KMS-11 (cell line): ENCODE data around the gene CD276.

Experiments used
- H2AFZ ChIP-seq: fragments of 200-600 bp; sonication (generic); 2 replicates; pipeline ENCODE4 v1.6.1; 2016; ENCODE audit warnings: antibody characterized with exemption, mixed run types, low read depth
- H3K27ac ChIP-seq: fragments of 200-600 bp; sonication (generic); 2 replicates; pipeline ENCODE4 v1.6.1; 2016; ENCODE audit warnings: mild to moderate bottlenecking, mixed run types
- H3K27me3 ChIP-seq: fragments of 200-600 bp; sonication (generic); 2 replicates; pipeline ENCODE4 v1.6.1; 2017; ENCODE audit warnings: mild to moderate bottlenecking, low read depth, mixed run types, moderate library complexity; ENCODE audit not compliant: insufficient read depth
- H3K36me3 ChIP-seq: fragments of 200-600 bp; sonication (generic); 2 replicates; pipeline ENCODE4 v1.6.1; 2017; ENCODE audit warnings: mild to moderate bottlenecking, mixed run types; ENCODE audit not compliant: insufficient read depth
- H3K4me1 ChIP-seq: fragments of 200-600 bp; sonication (generic); 2 replicates; pipeline ENCODE4 v1.6.1; 2016; ENCODE audit warnings: mild to moderate bottlenecking, low read depth, mixed run types; ENCODE audit not compliant: poor library complexity, severe bottlenecking
- H3K4me2 ChIP-seq: fragments of 200-600 bp; sonication (generic); 2 replicates; pipeline ENCODE4 v1.7.0; 2016; ENCODE audit warnings: mild to moderate bottlenecking, mixed run types
- H3K4me3 ChIP-seq: fragments of 200-600 bp; sonication (generic); IDR thresholded peaks from 2 replicates; pipeline ENCODE4 v1.6.1; 2017; ENCODE audit warnings: low read depth, low read length, mixed read lengths; ENCODE audit not compliant: insufficient read depth
- H3K79me2 ChIP-seq: fragments of 200-600 bp; sonication (generic); 2 replicates; pipeline ENCODE4 v1.6.1; 2016; ENCODE audit warnings: low read depth, mixed run types; ENCODE audit not compliant: insufficient read depth
- H3K9ac ChIP-seq: fragments of 200-600 bp; sonication (generic); 2 replicates; pipeline ENCODE4 v1.6.1; 2016; ENCODE audit warnings: mild to moderate bottlenecking, mixed run types
- H4K20me1 ChIP-seq: fragments of 200-600 bp; sonication (generic); 2 replicates; pipeline ENCODE4 v1.6.1; 2016; ENCODE audit warnings: mild to moderate bottlenecking, mixed run types; ENCODE audit not compliant: insufficient read depth
- TF ChIP-seq, protein P1 (sequence below): fragments of 200-600 bp; sonication (generic); conservative IDR thresholded peaks from 2 replicates; pipeline ENCODE4 v1.6.1; 2017; ENCODE audit warnings: low read depth, mild to moderate bottlenecking, antibody characterized with exemption, low read length, moderate library complexity, mixed read lengths

The CD276 gene

DNA sequence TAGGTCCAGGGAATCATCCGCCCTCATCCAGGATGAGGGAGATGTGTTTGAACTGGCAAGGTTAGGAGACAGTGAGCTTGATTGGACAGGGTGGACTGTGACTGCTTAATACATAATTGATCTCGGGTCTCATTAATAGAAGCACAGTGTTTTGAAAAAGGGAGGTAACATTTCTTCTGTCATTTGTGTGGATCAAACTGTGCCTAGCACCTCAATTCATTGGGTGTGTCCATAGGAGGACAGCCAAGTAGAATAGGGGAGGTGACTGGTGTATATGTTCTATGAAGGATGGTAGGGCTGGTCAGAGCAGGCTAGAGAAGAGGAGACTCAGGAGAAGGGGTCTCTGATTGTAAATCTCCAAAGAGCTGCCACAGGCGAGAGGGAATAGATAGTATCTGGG is 71.8 kb downstream of the CD276 start:
- Histone ChIP-seq H3K36me3 (no peaks in the 10 kb centered on the region), H2AFZ (no peak overlapping the region), H3K4me3 (no peak overlapping the region), H3K4me2 (no peak overlapping the region), H3K27me3 (peaks cover 16% of the 10 kb centered on the region), H3K27ac (no peak overlapping the region), H3K79me2 (no peaks in the 10 kb centered on the region), H3K4me1 (no peaks in the 10 kb centered on the region), H3K9ac (no peak overlapping the region), H4K20me1 (no peaks in the 10 kb centered on the region)
- TF ChIP-seq, protein P1, sequence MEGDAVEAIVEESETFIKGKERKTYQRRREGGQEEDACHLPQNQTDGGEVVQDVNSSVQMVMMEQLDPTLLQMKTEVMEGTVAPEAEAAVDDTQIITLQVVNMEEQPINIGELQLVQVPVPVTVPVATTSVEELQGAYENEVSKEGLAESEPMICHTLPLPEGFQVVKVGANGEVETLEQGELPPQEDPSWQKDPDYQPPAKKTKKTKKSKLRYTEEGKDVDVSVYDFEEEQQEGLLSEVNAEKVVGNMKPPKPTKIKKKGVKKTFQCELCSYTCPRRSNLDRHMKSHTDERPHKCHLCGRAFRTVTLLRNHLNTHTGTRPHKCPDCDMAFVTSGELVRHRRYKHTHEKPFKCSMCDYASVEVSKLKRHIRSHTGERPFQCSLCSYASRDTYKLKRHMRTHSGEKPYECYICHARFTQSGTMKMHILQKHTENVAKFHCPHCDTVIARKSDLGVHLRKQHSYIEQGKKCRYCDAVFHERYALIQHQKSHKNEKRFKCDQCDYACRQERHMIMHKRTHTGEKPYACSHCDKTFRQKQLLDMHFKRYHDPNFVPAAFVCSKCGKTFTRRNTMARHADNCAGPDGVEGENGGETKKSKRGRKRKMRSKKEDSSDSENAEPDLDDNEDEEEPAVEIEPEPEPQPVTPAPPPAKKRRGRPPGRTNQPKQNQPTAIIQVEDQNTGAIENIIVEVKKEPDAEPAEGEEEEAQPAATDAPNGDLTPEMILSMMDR: no peak

DNA sequence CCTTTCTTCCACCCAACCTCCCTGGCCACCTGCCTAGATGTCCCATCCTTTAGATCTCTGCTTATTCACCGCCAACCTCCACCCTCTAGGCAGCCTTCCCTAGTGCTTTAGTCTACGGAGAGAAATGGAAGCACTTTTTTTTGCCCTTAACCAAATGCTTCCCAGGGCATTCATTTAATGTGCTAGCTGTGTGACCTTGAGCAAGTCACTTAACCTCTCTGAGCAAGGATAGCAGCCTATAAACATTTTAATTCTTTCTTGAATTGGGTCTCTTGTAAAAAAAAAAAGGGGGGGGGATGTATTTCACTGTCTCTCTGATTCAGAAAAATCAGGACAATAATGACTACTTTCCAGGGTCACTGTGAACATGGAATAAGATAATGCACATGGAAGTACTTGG is 72.2 kb downstream of the CD276 start:
- Histone ChIP-seq H3K36me3 (no peaks in the 10 kb centered on the region), H3K79me2 (no peaks in the 10 kb centered on the region), H4K20me1 (no peaks in the 10 kb centered on the region), H3K4me3 (no peak overlapping the region), H3K27me3 (peaks cover 12% of the 10 kb centered on the region), H3K4me2 (no peak overlapping the region), H3K27ac (no peak overlapping the region), H3K4me1 (no peaks in the 10 kb centered on the region), H3K9ac (no peak overlapping the region), H2AFZ (no peak overlapping the region)
- TF ChIP-seq, protein P1: no peak

- Histone ChIP-seq H3K36me3 (no peaks in the 10 kb centered on the region), H3K27me3 (peaks cover 10% of the 10 kb centered on the region; the same call in 1 of the 2 replicates), H3K79me2 (no peaks in the 10 kb centered on the region), H4K20me1 (no peaks in the 10 kb centered on the region), H3K9ac (no peak overlapping the region), H2AFZ (no peak overlapping the region), H3K4me3 (no peak overlapping the region), H3K4me1 (no peaks in the 10 kb centered on the region), H3K4me2 (no peak overlapping the region), H3K27ac (no peak overlapping the region)
- TF ChIP-seq, protein P1: no peak
Measured at GRCh38 chr15:73756947-73757513, 72.8 kb downstream of the CD276 start.

- Histone ChIP-seq H2AFZ (no peak overlapping the region), H3K9ac (no peak overlapping the region), H3K4me3 (no peak overlapping the region), H3K27me3 (peaks cover 13% of the 10 kb centered on the region; the same call in 1 of the 2 replicates), H3K27ac (no peak overlapping the region), H4K20me1 (no peaks in the 10 kb centered on the region), H3K79me2 (no peaks in the 10 kb centered on the region), H3K4me1 (no peaks in the 10 kb centered on the region), H3K36me3 (no peaks in the 10 kb centered on the region), H3K4me2 (no peak overlapping the region)
- TF ChIP-seq, protein P1: no peak
Measured at GRCh38 chr15:73757571-73757970, 73.4 kb downstream of the CD276 start.
